Kidney epithelial cell (primary cell): Measurements from ENCODE around the gene WDR37. TPM values are rescaled to one million over a fixed set of nuclear protein-coding genes. Genes with fewer than 3 reads are reported as not detected.

Source experiments
- DNase-seq: peaks from one replicate; pipeline ENCODE4 v3.0.0-alpha.2; 2010; ENCODE audit warnings: low read depth
- H3K27me3 ChIP-seq: 2 replicates; pipeline ENCODE4 v1.6.0; 2011; ENCODE audit warnings: low read length; ENCODE audit not compliant: control insufficient read depth, insufficient read depth
- H3K36me3 ChIP-seq: 2 replicates; pipeline ENCODE4 v1.5.1; 2011; ENCODE audit warnings: low read length; ENCODE audit not compliant: control insufficient read depth, insufficient read depth
- H3K4me3 ChIP-seq: 2 replicates; pipeline ENCODE4 v1.5.1; 2011; ENCODE audit warnings: low read depth, mild to moderate bottlenecking, control low read depth, low read length
- total RNA-seq: library from RNA; depleted of rRNA; stranded (reverse); fragments of >200 nt; gene quantifications from 2 replicates; pipeline ENCODE4 v1.2.3, GENCODE V29; 2015
- TF ChIP-seq, protein P1 (sequence below): IDR thresholded peaks from 2 replicates; pipeline ENCODE4 v1.5.1; 2011; ENCODE audit warnings: mild to moderate bottlenecking, moderate library complexity, low read length, control low read depth, inconsistent platforms; ENCODE audit not compliant: insufficient read depth, poor library complexity, severe bottlenecking

Gene WDR37
- total RNA-seq, 1 donor from 2014 or later = 15.1 TPM

- TF ChIP-seq, protein P1, sequence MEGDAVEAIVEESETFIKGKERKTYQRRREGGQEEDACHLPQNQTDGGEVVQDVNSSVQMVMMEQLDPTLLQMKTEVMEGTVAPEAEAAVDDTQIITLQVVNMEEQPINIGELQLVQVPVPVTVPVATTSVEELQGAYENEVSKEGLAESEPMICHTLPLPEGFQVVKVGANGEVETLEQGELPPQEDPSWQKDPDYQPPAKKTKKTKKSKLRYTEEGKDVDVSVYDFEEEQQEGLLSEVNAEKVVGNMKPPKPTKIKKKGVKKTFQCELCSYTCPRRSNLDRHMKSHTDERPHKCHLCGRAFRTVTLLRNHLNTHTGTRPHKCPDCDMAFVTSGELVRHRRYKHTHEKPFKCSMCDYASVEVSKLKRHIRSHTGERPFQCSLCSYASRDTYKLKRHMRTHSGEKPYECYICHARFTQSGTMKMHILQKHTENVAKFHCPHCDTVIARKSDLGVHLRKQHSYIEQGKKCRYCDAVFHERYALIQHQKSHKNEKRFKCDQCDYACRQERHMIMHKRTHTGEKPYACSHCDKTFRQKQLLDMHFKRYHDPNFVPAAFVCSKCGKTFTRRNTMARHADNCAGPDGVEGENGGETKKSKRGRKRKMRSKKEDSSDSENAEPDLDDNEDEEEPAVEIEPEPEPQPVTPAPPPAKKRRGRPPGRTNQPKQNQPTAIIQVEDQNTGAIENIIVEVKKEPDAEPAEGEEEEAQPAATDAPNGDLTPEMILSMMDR = no peak
These were observed 116.2 kb downstream of the WDR37 start for GRCh38 chr10:1172256-1172984.

GRCh38 chr10:1173091-1173490 lies 116.9 kb downstream of the WDR37 start:
- no peaks in the 10 kb centered on the region for H3K27me3 ChIP-seq
- DNase-seq = no peak
- H3K4me3 ChIP-seq = no peak overlapping the region
- no peaks in the 10 kb centered on the region for H3K36me3 ChIP-seq
- TF ChIP-seq, protein P1 = no peak

More at GRCh38 chr10:1172256-1172984, 116.2 kb downstream of the WDR37 start:
- H3K4me3 ChIP-seq = no peak overlapping the region
- DNase-seq = no peak
- no peaks in the 10 kb centered on the region for H3K36me3 ChIP-seq
- no peaks in the 10 kb centered on the region for H3K27me3 ChIP-seq

DNA sequence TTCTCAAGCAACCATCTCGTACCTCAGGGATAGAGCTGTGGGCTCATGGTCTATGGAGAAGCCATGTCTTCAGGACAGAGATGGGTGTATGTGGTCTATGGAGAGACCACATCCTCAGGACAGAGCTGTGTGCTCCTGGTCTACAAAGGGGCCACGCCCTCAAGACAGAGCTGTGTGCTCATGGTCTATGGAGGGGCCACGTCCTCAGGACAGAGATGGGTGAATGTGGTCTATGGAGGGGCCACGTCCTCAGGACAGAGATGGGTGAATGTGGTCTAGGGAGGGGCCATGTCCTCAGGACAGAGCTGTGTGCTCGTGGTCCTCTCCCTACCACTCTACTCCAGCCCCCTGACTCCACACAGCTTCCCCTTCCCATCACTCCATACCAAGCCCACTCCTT lies 117.8 kb downstream of the WDR37 start:
- no peak for DNase-seq
- H3K27me3 ChIP-seq = no peaks in the 10 kb centered on the region
- TF ChIP-seq, protein P1 = no peak
- H3K36me3 ChIP-seq = no peaks in the 10 kb centered on the region
- H3K4me3 ChIP-seq = no peak overlapping the region

- Histone ChIP-seq H3K27me3 (no peaks in the 10 kb centered on the region), H3K4me3 (no peak overlapping the region), H3K36me3 (no peaks in the 10 kb centered on the region)
- TF ChIP-seq, protein P1 = no peak
- no peak for DNase-seq
These were observed 119.9 kb downstream of the WDR37 start for GRCh38 chr10:1175956-1176565.

- TF ChIP-seq, protein P1 = no peak
- H3K27me3 ChIP-seq = peaks cover 2% of the 10 kb centered on the region
- no peaks in the 10 kb centered on the region for H3K36me3 ChIP-seq
- DNase-seq = no peak
- H3K4me3 ChIP-seq = no peak overlapping the region
These were observed 121.8 kb downstream of the WDR37 start for GRCh38 chr10:1177936-1178335.

DNA sequence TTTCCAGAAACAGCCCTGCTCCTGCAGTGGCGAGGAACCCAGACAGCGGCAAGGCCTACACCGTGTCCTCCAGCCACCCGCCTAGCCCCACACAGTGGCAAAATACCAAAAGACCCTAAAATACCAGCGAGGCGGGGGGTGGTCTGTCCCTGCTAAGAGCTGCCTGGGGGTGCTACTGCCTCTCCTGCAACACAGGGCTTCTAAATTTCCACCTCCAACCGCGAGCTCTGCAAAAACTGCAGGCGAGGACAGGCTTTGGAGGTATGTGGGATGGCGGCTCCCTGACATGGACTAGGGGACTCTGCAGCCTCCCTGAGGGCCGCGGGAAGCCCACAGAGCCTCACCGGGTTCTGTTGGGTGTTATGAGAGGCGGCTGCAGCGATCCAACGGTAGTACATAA lies 122.3 kb downstream of the WDR37 start:
- H3K4me3 ChIP-seq = no peak overlapping the region
- TF ChIP-seq, protein P1 = no peak
- H3K36me3 ChIP-seq = no peaks in the 10 kb centered on the region
- peaks cover 7% of the 10 kb centered on the region for H3K27me3 ChIP-seq
- no peak for DNase-seq
